GM21381 (cell line): Measurements from ENCODE around the gene NKD1.

Source experiments
- ATAC-seq: cut with Tn5 transposase; IDR thresholded peaks from one replicate; pipeline ENCODE4 v1.9.1; 2021; ENCODE audit warnings: mild to moderate bottlenecking, moderate library complexity; ENCODE audit not compliant: unreplicated experiment

The NKD1 gene

GRCh38 chr16:50597563-50598255, 49.5 kb downstream of the NKD1 start:
- ATAC-seq = no peak

DNA sequence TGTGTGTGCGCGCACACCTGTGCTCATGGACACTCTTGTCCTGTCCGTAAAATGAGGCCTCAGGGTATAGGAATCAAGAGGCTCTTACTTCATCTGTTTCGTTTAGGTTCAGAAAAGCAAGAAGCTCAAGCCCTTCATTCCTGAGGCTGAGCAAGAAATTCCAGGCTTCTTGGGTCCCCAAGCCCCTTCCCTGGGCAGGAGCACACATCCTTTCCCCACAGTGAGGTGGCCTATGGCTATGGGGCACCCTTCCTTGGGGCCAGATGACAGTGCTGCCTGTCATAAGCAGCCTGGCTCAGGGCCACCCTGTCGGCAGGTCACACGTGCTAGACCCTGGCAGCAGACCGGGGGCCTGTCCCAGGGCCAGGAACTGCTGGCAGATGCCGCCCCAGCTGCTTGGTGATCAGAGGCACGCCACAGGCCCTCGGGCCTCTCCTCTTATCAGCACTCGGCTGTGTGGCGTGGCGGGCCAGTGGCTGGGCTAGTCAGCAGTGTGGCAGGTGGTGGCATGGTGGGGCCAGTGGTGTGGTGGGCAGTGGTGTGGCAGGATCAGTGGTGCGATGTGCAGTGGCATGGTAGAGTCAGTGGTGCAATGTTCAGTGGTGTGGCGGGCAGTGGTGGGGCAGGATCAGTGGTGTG, 50.2 kb downstream of the NKD1 start:
- no peak for ATAC-seq

DNA sequence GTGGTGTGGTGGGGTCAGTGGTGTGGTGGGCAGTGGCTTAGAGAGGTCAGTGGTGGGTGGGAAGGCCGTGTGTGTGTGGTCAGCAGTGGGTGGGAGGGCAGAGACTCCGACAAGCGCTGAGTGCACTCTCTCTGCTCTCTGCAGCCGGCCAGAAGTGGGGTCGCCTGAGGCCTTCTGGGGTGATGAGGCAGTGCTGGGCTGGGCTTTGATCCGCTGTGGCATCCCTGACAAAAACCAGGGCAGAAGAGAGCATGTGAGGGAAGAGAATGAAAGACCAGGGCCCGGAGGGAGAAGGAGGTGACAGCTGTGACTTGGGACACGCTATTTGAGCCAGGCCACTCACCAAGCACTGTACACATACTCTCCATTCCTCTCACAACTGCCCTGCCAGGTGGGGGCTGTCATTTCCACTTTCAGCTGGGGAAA, 50.8 kb downstream of the NKD1 start:
- no peak for ATAC-seq

DNA sequence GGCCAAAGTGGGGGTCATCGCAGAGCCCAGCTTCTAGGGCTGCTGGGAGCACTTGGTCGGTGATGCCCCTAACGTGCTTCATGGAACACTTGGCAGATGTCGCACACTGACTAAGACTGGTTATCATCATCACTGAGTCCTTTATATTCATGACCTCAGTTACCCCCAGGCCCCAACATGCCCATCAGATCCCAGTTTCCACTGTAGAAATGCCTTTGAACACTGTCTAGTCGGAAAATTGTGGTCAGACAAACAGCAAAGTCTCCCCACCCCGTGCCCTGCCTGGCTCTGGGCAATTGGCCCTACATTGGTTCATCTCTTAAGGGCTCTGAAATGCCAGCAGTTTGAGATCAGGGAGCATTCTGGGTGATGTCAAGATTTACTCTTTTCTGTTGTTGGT, 51.3 kb downstream of the NKD1 start:
- ATAC-seq = no peak

GRCh38 chr16:50600582-50601283, 52.5 kb downstream of the NKD1 start:
- ATAC-seq = no peak

GRCh38 chr16:50601341-50601740, 53.1 kb downstream of the NKD1 start:
- ATAC-seq = no peak

DNA sequence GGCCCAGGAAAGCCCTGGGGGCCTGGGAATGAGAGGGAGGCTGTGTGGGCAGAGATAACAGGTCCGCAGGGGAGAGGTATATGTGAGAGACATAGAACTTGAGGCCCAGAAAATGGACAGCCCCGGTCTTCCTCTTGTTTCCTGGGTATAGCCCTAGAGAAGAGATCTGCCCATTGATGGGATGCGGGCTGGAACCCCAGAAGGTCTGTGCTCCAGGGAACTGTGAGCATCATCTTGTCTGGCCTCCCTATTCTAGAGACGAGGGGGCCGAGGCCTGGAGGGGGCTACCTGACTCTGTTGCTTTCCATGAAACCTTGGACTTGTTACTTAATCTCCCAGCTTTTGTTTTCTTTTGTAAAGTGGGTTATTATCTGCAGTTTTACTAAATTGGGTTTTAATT, 53.9 kb downstream of the NKD1 start:
- ATAC-seq = no peak

DNA sequence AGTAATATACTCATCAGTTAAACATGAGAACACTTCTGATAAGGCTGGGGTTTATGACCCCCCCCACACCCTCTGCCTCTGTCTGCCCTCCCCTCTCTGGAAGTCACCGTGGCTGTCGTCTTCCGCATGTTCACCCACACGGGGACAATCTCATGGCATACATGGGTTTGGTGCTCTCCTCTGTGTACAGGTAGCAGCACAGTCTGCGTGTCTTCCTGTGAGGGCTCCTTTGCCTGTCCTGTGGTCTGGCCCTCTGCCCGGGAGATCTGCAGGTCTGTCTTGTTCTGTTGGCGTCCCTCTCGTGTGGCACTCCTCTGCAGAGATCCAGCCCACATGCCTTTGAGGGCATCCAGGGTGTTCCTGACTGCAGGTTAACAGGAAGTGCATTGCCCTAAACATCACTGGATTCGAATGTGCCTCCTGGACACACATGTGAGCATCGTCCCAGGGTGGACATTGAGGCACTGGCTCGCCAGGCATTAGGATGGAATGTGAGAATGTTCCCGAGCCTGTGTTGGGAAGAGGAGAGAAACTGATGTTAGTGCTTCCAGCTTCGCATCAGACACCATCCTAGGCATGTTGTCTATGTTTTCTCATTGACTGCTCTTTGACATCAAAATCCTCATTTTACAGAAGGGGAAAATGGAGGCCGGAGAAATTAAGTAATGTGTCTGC, 54.5 kb downstream of the NKD1 start:
- ATAC-seq = no peak

DNA sequence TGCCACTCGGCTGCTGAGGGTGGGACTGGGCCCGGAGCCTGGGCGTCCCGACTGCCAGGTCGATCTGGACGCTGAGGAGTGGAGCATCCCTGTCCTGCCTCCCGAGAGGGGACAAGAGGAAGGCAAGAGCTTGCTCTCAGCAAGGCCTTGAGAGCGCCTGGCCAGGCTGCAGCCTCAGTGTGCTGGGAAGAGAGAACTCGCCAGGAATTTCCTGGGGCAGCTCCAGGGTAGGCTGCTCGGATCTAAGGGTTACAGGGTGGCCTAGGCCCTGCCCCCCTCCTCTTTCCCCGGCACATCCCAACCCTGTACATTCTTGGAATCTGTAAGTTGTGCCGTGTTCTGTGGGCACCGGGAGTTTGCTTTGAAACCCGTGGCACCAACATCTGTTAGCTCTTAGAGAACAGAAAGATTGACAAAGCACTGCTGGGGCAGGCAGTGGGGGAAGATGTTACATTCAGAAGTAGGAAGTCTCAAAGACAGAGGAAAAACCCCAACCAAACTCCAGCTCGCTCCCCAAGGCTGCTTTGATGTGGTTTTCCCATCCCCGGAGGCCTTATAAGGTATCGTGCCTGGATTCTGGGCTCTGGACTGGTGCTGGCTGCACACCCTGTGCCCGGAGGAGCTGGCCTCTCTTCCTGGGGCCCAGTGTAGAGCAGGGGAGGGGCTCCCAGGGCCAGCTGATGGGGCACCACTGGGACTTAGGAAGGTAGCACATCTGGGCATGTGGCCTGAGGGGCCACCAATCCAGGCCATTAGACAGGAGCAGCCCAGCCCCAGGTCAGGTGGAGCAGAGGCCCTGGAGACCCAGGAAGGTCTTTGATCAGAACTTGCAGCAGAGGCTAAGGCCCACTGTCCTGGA, 55.2 kb downstream of the NKD1 start:
- no peak for ATAC-seq

DNA sequence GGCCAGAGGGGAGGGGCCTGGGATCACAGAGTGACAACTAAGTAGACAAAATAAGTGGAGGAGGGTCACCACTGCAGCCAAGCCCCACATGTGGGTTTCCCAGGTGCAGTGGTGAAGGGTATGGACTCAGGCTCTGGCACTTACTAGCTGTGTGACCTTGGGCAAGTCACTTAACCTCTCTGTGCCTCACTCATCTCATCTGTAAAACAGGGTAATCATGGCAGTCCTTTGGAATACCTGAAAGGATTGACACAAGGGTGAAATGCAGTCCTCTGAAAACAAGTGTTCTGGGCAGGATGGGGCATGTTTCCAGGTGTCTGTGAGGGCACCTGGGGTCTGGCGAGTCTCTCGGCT, 55.8 kb downstream of the NKD1 start:
- ATAC-seq = no peak

- ATAC-seq = no peak
These were observed 56.4 kb downstream of the NKD1 start for GRCh38 chr16:50604610-50605009.

- no peak for ATAC-seq
These were observed 57.7 kb downstream of the NKD1 start for GRCh38 chr16:50605733-50606430.

DNA sequence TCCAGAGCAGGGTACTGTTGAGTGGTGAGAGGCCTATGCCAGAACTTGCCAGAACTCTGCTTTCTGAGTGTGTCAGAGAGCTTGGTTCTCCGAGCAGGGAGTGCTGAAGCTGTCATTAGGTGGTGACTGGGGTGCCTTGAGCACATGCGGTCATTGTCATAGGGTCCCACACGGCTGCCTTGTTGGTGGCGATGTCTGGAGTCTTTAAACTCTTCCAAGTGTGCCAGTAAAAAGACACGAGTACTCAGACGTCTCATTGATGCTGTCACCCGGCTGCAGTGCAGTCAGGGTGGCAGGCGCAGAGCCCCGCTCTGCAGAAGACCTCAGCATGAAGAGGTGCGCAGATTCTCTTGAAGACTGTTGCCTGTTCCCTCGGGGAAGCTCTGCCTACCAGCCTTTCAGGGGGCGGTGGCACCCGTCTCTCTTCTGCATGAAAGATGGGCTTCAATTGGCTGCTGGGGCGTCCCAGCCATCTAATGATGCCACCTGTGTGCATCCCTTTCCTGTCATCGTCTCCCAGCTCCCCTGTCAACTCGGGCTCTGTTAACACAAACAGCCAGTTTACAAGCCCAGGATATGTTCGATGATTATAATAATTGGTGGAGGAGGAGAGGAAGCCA, 58.3 kb downstream of the NKD1 start:
- no peak for ATAC-seq

- no peak for ATAC-seq
These were observed 58.8 kb downstream of the NKD1 start for GRCh38 chr16:50607051-50607431.

DNA sequence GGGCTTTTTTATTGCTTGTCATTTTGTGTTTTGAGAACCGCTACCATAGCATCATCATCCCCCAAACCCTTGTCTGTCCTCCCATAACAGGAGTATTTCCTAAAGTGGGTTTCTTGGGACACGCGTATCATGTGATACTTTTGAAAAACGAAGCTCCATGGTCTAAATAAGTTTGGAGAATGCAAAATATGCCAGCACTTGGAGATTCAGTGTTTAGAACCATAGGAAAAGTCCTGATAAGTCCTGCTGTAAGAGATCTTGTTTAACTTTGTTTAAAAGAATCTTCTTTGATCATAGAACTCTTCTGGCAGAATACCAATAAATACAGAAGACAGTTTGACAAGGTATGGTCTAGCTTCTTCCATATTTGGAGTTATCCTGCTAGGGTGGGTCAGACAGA, 59.3 kb downstream of the NKD1 start:
- ATAC-seq = no peak

DNA sequence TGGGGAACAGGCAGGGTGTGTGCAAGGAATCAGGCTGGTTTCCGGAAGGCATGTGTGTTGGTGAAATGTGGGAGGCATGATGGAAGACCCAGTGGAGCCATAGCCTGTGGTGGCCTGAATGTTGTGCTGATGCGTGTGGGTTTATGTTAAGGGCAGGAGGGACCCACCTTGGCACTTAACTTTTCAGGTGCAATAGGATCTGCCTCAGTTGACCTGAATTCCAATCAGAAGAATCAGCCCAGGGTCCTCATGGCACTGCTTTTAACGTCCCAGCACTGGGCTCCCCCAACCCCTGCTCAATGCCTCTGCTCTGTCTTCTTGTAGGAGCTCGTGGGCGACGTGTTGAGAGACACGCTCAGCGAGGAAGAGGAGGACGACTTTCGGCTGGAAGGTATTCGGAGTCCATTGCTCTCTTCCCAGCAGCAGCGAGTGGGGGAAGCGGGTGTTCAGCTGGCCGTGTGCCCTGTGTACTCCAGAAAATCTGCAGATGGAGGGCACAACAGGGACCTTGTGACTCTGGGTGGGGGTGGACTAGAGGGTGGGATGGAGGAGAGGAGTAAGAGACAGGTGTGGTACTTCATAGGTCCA, 59.9 kb downstream of the NKD1 start:
- ATAC-seq = no peak

DNA sequence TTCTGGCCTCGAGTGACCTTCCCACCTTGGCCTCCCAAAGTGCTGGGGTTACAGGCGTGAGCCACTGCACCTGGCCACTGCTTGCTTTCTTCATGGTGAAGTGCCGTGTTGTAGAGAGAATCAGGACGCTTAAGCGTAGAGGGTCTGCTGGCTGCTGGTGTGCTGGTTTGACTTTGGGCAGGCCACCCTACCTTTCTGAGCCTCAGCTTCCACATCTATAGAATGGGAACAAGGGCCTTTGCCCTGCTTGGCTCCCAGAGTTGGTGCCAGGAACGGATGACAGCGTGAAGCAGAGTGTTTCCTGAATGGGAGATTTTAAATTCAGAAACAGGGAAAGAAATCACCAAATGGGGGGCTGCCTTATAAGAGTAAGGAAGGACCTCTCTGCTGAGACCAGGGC, 60.9 kb downstream of the NKD1 start:
- no peak for ATAC-seq

- no peak for ATAC-seq
These were observed 61.3 kb downstream of the NKD1 start for GRCh38 chr16:50609471-50609870.
